Glutamatergic neuron (in vitro differentiated cells): Measurements from ENCODE around the gene RNF135. TPM values are rescaled to one million over a fixed set of nuclear protein-coding genes. Genes with fewer than 3 reads are reported as not detected.
A peak's percentile ranks its signal among the peaks of the same experiment; 100 is the strongest.
"Not testable (repeated sequence)": the region's sequence is repeated elsewhere in the genome, so short reads cannot be mapped to it uniquely, and the experiment has no call there.

Experiments used
- DNase-seq: peaks from one replicate; pipeline ENCODE4 v3.0.0; 2022
- H3K27ac Mint-ChIP-seq: one replicate; pipeline ENCODE4 v1.8.0; 2020; ENCODE audit warnings: mild to moderate bottlenecking, mixed read lengths, inconsistent platforms; ENCODE audit not compliant: unreplicated experiment
- H3K27me3 Mint-ChIP-seq: one replicate; pipeline ENCODE4 v1.8.0; 2020; ENCODE audit warnings: mild to moderate bottlenecking, moderate library complexity, mixed read lengths, inconsistent platforms; ENCODE audit not compliant: unreplicated experiment
- H3K36me3 Mint-ChIP-seq: one replicate; pipeline ENCODE4 v1.8.0; 2020; ENCODE audit warnings: mild to moderate bottlenecking, mixed read lengths, inconsistent platforms; ENCODE audit not compliant: unreplicated experiment
- H3K4me1 Mint-ChIP-seq: one replicate; pipeline ENCODE4 v1.8.0; 2020; ENCODE audit warnings: mild to moderate bottlenecking, low read depth, mixed read lengths, inconsistent platforms; ENCODE audit not compliant: unreplicated experiment
- H3K4me3 Mint-ChIP-seq: one replicate; pipeline ENCODE4 v1.8.0; 2020; ENCODE audit warnings: mild to moderate bottlenecking, mixed read lengths, inconsistent platforms; ENCODE audit not compliant: unreplicated experiment
- H3K9me3 Mint-ChIP-seq: one replicate; pipeline ENCODE4 v1.8.0; 2020; ENCODE audit warnings: mild to moderate bottlenecking, moderate library complexity, mixed read lengths, inconsistent platforms; ENCODE audit not compliant: unreplicated experiment
- CTCF ChIP-seq: fragments of 200-600 bp; sonication (generic); IDR thresholded peaks from one replicate; pipeline ENCODE4 v1.5.0; 2021; ENCODE audit not compliant: partially characterized antibody, unreplicated experiment
- total RNA-seq: library from RNA; stranded (reverse); fragmentation: NEBNext Ultra II Directional; extraction: Animal tissue kit (Norgen Biotek cat#: 25700); gene quantifications from one replicate; pipeline ENCODE4 v1.2.1, GENCODE V29; 2021; ENCODE audit not compliant: unreplicated experiment

The RNF135 gene
- total RNA-seq, 1 donor from 2014 or later: 0.59 TPM

- Mint-ChIP-seq H3K27me3 (peaks cover 4% of the 10 kb centered on the region), H3K4me1 (no peaks in the 10 kb centered on the region), H3K9me3 (no peaks in the 10 kb centered on the region), H3K27ac (no peak overlapping the region), H3K36me3 (peaks cover 4% of the 10 kb centered on the region), H3K4me3 (no peak overlapping the region)
- TF ChIP-seq CTCF: no peak
- DNase-seq: no peak
Measured at GRCh38 chr17:31004160-31004559, 33.3 kb downstream of the RNF135 start.

GRCh38 chr17:31007695-31008373, 37.0 kb downstream of the RNF135 start:
- H3K4me1 Mint-ChIP-seq: no peaks in the 10 kb centered on the region
- no peaks in the 10 kb centered on the region for H3K9me3 Mint-ChIP-seq
- H3K27ac Mint-ChIP-seq: no peak overlapping the region
- peaks cover 7% of the 10 kb centered on the region for H3K27me3 Mint-ChIP-seq
- TF ChIP-seq CTCF: no peak
- peaks cover 4% of the 10 kb centered on the region for H3K36me3 Mint-ChIP-seq
- DNase-seq: no peak
- H3K4me3 Mint-ChIP-seq: peak overlapping the region; percentile 53

GRCh38 chr17:31008374-31009041, 37.7 kb downstream of the RNF135 start:
- Mint-ChIP-seq H3K36me3 (peaks cover 4% of the 10 kb centered on the region), H3K27ac (no peak overlapping the region), H3K4me1 (no peaks in the 10 kb centered on the region), H3K27me3 (peaks cover 7% of the 10 kb centered on the region), H3K4me3 (peak overlapping the region; percentile 82), H3K9me3 (no peaks in the 10 kb centered on the region)
- DNase-seq: peak; percentile 62
- TF ChIP-seq CTCF: no peak

GRCh38 chr17:31009042-31009702, 38.3 kb downstream of the RNF135 start:
- peak overlapping the region; percentile 82 for H3K4me3 Mint-ChIP-seq
- H3K36me3 Mint-ChIP-seq, H3K9me3 Mint-ChIP-seq, DNase-seq, H3K27ac Mint-ChIP-seq, H3K27me3 Mint-ChIP-seq, H3K4me1 Mint-ChIP-seq: not testable (repeated sequence)

GRCh38 chr17:31010014-31010413, 39.2 kb downstream of the RNF135 start:
- H3K27ac Mint-ChIP-seq, H3K4me3 Mint-ChIP-seq: not testable (repeated sequence)

GRCh38 chr17:31013844-31014243, 43.0 kb downstream of the RNF135 start:
- Mint-ChIP-seq H3K4me3 (no peak overlapping the region), H3K4me1 (no peaks in the 10 kb centered on the region), H3K36me3 (no peaks in the 10 kb centered on the region), H3K9me3 (no peaks in the 10 kb centered on the region), H3K27ac (no peak overlapping the region), H3K27me3 (peaks cover 4% of the 10 kb centered on the region)
- TF ChIP-seq CTCF: no peak
- no peak for DNase-seq

More at GRCh38 chr17:31010014-31010413, 39.2 kb downstream of the RNF135 start:
- not testable (repeated sequence) for DNase-seq, H3K4me1 Mint-ChIP-seq, H3K9me3 Mint-ChIP-seq, H3K27me3 Mint-ChIP-seq, H3K36me3 Mint-ChIP-seq
